Adrenal gland (tissue), 5 donors: Measurements from ENCODE around the gene GFRAL.

Experiments used
- CTCF ChIP-seq, 6 experiments: fragments of 450-650 bp in 4 of 6; fragments of 200-600 bp in 2 of 6; sonication (generic) in 1 of 6; IDR thresholded peaks; 1 replicate in 5 of 6; 2 replicates in 1 of 6; pipeline versions ENCODE4 v1.5.1 to v1.8.0; 2016 to 2021; ENCODE audit warnings: antibody characterized with exemption in 6 of 6, mild to moderate bottlenecking in 2 of 6, moderate library complexity in 1 of 6
- POLR2A ChIP-seq, 2 donors: fragments of 450-650 bp; IDR thresholded peaks; one replicate each; pipeline ENCODE4 v1.6.1; 2017; ENCODE audit warnings: antibody characterized with exemption in 2 of 2, mild to moderate bottlenecking in 2 of 2, moderate library complexity in 1 of 2
- donor health status: DM: no; HTN: no; CAD: no.

- no peak for TF ChIP-seq CTCF (IDR thresholded peaks at IDR 0.05)
- no peak for TF ChIP-seq POLR2A (IDR thresholded peaks at IDR 0.05)
Measured at GRCh38 chr6:55410674-55411073, 83.4 kb downstream of the GFRAL start.
